Measurements from ENCODE around the gene CYB561D1. TPM values are rescaled to one million over a fixed set of nuclear protein-coding genes. Genes with fewer than 3 reads are reported as not detected.

The CYB561D1 gene
- total RNA-seq, 1 donor from 2014 or later = 5.8 TPM

DNA sequence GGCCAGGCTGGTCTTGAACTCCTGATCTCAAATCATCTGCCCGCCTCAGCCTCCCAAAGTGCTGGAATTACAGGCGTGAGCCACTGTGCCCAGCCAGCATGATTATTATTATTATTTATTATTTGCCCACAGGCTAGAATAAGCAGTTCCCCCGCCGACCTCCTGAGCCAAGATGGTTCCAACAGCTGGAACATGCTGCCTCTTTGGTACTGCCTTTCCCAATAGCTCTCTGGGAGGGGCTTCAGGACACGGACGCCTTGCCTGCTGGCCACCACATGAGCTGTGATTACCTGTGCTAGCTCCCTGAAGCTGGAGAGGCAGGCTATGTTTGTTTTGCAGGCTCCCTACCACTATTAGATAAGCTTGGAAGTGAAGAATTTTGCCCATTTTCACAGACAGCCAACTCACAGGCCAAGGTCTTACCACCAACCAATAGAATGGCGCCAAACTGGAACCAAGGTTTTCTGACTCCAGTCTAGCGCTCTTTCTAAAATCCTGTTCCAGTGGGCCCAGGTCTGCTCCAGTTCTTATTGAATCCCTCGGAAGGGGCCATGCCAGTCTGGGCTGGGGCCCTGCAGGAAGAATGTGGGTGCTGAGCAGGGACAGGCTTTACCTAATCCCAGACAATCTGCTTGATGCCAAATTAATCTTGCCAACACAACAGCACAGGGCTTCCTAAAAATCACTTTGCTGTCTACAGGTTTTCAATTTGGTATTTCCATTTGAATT is 43.7 kb downstream of the CYB561D1 start:
- no peak for ATAC-seq
- intact Hi-C loops (cut with DNase I) = no loop called here
- DNase-seq (ENCODE audit: missing footprints) = no peak

DNA sequence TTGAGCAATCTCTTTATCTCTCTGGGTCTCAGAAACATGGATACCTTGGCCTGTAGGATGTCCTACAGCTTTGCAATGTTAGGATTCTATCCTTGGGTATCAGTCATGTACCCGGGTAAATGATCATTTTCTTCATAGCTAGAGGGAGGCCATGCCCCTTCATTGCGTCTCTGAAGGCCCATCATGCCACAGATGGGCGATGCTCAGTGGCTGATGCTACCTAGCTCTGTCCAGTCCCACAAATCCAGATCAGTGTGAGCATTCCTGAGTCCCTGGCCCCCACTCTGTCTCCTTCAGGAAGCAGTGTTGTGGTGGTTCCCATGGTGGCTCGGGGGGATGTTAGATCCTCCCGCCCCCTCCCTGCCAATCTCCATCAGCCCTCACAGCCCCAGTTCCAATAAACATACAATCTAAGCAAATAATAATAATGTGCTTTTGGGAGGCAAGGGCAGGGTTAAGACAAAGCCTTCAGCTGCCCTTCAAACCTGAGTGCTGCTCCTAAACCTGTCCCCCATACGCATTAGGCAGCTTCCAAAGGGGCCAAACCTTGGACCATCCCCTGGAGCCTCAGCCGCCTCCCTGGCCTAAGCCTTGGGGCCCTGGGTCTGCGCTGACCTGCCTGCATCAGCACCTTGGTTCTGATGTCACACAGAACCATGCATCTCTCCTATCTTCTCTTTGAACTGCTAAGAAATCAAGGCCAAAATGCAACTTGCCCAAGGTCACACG is 45.1 kb downstream of the CYB561D1 start:
- intact Hi-C loops (cut with DNase I) = no loop called here

GRCh38 chr1:109539676-109540075 is 45.8 kb downstream of the CYB561D1 start, which contains the start of gene GPR61:
Gene GPR61, plus strand, starts transcription at chr1:109539872. Its CDS starts 3,151 bp downstream, at chr1:109543023.
- DNase-seq (ENCODE audit: missing footprints) (no peak), ATAC-seq (no peak)
- intact Hi-C loops (cut with DNase I) = no loop called here

More for the DNA sequence above, 45.1 kb downstream of the CYB561D1 start:
- no peak for ATAC-seq
- DNase-seq (ENCODE audit: missing footprints) = no peak

DNA sequence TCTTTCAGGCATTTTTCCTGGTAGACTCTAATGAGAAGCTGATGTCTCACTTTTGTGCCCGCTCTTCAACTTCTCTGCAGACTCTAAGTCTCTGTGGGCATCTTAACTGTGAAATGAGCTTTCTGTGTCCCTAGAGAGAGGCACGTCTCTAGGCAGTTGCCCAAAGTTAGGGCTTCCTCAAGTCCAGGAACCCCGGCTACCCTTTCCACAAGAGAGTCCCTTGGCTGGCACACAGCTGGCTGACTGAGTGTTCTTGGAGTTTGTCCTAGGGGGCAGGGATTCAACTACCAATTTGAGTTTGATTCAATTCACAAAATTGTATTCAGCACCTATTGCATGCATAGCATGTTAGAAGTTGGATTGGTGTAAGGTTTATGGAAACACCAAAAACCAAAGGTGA is 47.2 kb downstream of the CYB561D1 start:
- ATAC-seq = no peak
- intact Hi-C loops (cut with DNase I) = no loop called here
- no peak for DNase-seq (ENCODE audit: missing footprints)

GRCh38 chr1:109542657-109543056 is 48.8 kb downstream of the CYB561D1 start:
- intact Hi-C loops (cut with DNase I) = no loop called here
- DNase-seq (ENCODE audit: missing footprints) = no peak
- no peak for ATAC-seq

- no peak for ATAC-seq
- intact Hi-C loops (cut with DNase I) = no loop called here
- no peak for DNase-seq (ENCODE audit: missing footprints)
Measured at GRCh38 chr1:109543283-109543987, 49.5 kb downstream of the CYB561D1 start.

DNA sequence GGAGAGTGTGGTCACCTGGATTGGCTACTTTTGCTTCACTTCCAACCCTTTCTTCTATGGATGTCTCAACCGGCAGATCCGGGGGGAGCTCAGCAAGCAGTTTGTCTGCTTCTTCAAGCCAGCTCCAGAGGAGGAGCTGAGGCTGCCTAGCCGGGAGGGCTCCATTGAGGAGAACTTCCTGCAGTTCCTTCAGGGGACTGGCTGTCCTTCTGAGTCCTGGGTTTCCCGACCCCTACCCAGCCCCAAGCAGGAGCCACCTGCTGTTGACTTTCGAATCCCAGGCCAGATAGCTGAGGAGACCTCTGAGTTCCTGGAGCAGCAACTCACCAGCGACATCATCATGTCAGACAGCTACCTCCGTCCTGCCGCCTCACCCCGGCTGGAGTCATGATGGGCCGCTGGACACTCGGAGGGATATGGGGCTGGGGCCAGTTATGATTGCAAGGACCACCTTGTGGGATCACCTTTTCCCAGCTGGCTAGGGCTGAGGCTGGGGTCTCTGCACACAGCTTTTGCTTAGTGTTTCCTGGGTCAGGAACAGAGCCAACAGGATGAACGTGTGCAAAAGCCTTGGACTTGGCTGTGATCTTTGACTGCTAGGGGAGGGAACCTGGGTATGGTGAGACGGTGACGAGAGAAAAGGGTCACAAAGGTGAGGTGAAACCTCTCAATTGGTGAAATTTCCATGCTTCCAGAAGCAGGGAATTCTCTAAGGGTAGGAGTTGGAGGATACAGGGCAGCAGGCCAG is 50.3 kb downstream of the CYB561D1 start:
- intact Hi-C loops (cut with DNase I) = no loop called here
- DNase-seq (ENCODE audit: missing footprints) = no peak
- ATAC-seq = no peak

- peak; percentile 71 for ATAC-seq
- intact Hi-C loops (cut with DNase I) = loop anchor here (1.0 to 5.0 kb wide), 3 partner anchors 74 to 227 kb away; no protein-coding TSS in a partner anchor
- DNase-seq (ENCODE audit: missing footprints) = peak; percentile 89
Measured at GRCh38 chr1:109546311-109547109, 52.6 kb downstream of the CYB561D1 start.

DNA sequence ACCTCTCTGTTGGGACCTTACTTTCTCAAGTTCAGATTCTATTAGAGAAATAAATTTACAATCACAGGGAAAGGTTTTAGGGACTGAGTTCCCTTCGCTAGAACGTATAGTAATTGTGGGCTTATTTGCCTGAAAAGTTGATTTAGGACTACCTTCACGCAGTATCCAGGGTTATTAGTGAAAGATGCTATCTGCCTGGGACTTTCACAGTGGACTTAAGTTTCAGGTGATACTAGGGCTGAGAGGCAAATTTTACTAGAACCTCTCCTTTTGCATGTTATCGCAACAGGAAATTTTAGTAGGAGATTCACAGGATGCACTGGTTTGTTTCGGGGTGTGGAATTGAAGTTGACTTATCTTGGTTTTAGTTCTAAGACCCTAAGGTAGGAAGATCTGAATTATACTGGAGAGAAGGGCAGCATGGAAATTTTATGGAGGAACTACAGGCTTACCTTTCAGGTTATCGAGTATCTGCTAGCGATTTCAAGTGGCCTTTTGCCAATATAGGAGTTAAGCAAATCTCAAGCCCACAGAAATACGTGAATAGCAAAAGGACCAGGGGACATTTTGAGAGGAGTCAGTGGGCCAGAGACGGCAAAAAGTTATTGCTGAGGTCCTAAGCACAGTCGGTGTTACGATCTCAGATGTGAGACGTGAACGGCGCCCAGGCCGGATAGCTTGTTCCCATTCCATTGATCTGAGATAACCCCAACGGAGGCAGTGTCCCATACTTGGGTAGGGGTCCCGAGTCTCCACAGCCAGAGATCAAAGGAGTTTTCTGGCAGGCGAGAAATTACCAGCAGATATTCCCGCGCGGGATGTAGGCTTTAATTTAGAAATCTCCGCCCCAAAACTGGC is 53.8 kb downstream of the CYB561D1 start:
- intact Hi-C loops (cut with DNase I) = loop anchor here (1.0 to 5.0 kb wide), 3 partner anchors 73 to 437 kb away; partner anchors contain the start of gene AHCYL1
- DNase-seq (ENCODE audit: missing footprints) (no peak), ATAC-seq (peak; percentile 29)

GRCh38 chr1:109548321-109549267 is 54.7 kb downstream of the CYB561D1 start, which contains the start of gene GNAI3:
Gene GNAI3, plus strand, starts transcription at chr1:109548615. Its CDS starts 106 bp downstream, at chr1:109548721.
- peak; percentile 97 for ATAC-seq
- intact Hi-C loops (cut with DNase I) = loop anchor here (1.0 to 5.0 kb wide), 2 partner anchors 94 to 436 kb away; partner anchors contain the start of gene AHCYL1

More at GRCh38 chr1:109548321-109549267, 54.7 kb downstream of the CYB561D1 start, which contains the start of gene GNAI3:
- DNase-seq (ENCODE audit: missing footprints) = peak; percentile 97

Other genes starting within 250 kb of the CYB561D1 start
- 6.5 TPM for gene CELSR2, start 244.6 kb upstream of the CYB561D1 start, total RNA-seq
- gene PSRC1, start 210.9 kb upstream of the CYB561D1 start, total RNA-seq = 1.2 TPM
- not detected for gene MYBPHL, start 187.1 kb upstream of the CYB561D1 start, total RNA-seq
- gene SORT1, start 96.2 kb upstream of the CYB561D1 start, total RNA-seq = 121 TPM
- gene PSMA5, start 67.6 kb upstream of the CYB561D1 start, total RNA-seq = 62.4 TPM
- gene SYPL2, start 27.5 kb upstream of the CYB561D1 start, total RNA-seq = 33.0 TPM
- 2.5 TPM for gene ATXN7L2, start 10.2 kb upstream of the CYB561D1 start, total RNA-seq
- 18.3 TPM for gene AMIGO1, start 15.6 kb downstream of the CYB561D1 start, total RNA-seq
- not detected for gene GPR61, start 45.8 kb downstream of the CYB561D1 start, total RNA-seq
- 2.3 TPM for gene GNAI3, start 54.5 kb downstream of the CYB561D1 start, total RNA-seq
- gene GNAT2, start 125.5 kb downstream of the CYB561D1 start, total RNA-seq = not detected
- gene AMPD2, start 125.7 kb downstream of the CYB561D1 start, total RNA-seq = 11.9 TPM
- gene GSTM4, start 162.0 kb downstream of the CYB561D1 start, total RNA-seq = 35.1 TPM
- gene GSTM2, start 174.0 kb downstream of the CYB561D1 start, total RNA-seq = 77.4 TPM
- gene GSTM1, start 193.7 kb downstream of the CYB561D1 start, total RNA-seq = not detected
- 2.8 TPM for gene GSTM5, start 218.2 kb downstream of the CYB561D1 start, total RNA-seq
- gene GSTM3, start 246.9 kb downstream of the CYB561D1 start, total RNA-seq = 121 TPM